PFSK-1 (cell line): Measurements from ENCODE around the gene CBR1.

Source experiments
- FOXP2 ChIP-seq: optimal IDR thresholded peaks from 2 replicates; pipeline ENCODE3; 2011; ENCODE audit warnings: borderline replicate concordance, control low read depth, inconsistent platforms; ENCODE audit not compliant: insufficient read depth; ENCODE audit errors: extremely low read length, extremely low read depth
- POLR2AphosphoS5 ChIP-seq: IDR thresholded peaks from 2 replicates; pipeline ENCODE4 v1.6.1; 2012; ENCODE audit warnings: low read depth, mild to moderate bottlenecking, control low read depth, low read length, moderate library complexity
- SIN3A ChIP-seq: IDR thresholded peaks from 2 replicates; pipeline ENCODE4 v1.6.1; 2012; ENCODE audit warnings: mild to moderate bottlenecking, low read length, moderate library complexity, borderline replicate concordance; ENCODE audit not compliant: insufficient read depth
- TAF1 ChIP-seq: IDR thresholded peaks from 2 replicates; pipeline ENCODE4 v1.6.1; 2012; ENCODE audit warnings: low read length, control low read depth, borderline replicate concordance; ENCODE audit not compliant: insufficient read depth
- TF ChIP-seq, protein P1 (sequence below), 2 experiments: IDR thresholded peaks; 2 replicates each; pipeline versions ENCODE4 v1.6.1 to v1.8.0; 2011 to 2012; ENCODE audit warnings: low read depth in 2 of 2, low read length in 2 of 2, control low read depth in 1 of 2, inconsistent platforms in 1 of 2, mild to moderate bottlenecking in 1 of 2, moderate library complexity in 1 of 2; ENCODE audit not compliant: insufficient read depth in 1 of 2

The CBR1 gene

DNA sequence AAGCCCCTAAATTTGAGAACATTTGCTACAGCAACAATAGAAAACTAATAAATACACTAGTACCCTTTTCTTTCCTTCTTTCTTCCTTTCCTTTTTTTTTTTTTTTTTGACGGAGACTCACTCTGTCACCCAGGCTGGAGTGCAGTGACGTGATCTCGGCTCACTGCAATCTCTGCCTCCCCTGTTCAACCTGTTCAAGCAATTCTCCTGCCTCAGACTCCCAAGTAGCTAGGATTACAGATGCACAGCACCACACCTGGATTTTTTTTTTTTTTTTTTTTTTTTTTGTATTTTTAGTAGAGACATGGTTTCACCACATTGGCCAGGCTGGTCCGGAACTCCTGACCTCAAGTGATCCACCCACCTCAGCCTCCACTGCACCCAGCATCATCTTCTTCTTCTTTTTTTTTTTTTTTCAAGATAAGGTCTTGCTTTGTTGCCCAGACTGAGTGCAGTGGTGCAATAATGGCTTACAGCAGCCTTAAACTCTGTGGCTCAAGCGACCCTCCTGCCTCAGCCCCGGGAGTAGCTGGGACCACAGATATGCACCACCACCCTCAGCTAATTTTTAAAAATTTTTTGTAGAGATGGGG lies 45.4 kb downstream of the CBR1 start:
- TF ChIP-seq SIN3A (no peak), TAF1 (no peak), FOXP2 (no peak)
- TF ChIP-seq, protein P1, sequence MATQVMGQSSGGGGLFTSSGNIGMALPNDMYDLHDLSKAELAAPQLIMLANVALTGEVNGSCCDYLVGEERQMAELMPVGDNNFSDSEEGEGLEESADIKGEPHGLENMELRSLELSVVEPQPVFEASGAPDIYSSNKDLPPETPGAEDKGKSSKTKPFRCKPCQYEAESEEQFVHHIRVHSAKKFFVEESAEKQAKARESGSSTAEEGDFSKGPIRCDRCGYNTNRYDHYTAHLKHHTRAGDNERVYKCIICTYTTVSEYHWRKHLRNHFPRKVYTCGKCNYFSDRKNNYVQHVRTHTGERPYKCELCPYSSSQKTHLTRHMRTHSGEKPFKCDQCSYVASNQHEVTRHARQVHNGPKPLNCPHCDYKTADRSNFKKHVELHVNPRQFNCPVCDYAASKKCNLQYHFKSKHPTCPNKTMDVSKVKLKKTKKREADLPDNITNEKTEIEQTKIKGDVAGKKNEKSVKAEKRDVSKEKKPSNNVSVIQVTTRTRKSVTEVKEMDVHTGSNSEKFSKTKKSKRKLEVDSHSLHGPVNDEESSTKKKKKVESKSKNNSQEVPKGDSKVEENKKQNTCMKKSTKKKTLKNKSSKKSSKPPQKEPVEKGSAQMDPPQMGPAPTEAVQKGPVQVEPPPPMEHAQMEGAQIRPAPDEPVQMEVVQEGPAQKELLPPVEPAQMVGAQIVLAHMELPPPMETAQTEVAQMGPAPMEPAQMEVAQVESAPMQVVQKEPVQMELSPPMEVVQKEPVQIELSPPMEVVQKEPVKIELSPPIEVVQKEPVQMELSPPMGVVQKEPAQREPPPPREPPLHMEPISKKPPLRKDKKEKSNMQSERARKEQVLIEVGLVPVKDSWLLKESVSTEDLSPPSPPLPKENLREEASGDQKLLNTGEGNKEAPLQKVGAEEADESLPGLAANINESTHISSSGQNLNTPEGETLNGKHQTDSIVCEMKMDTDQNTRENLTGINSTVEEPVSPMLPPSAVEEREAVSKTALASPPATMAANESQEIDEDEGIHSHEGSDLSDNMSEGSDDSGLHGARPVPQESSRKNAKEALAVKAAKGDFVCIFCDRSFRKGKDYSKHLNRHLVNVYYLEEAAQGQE (IDR thresholded peaks at IDR 0.05; ENCODE audit: insufficient read depth in 1 of 2, low read depth in 2 of 2, low read length in 2 of 2): no peak

- TF ChIP-seq FOXP2 (no peak), TAF1 (no peak), SIN3A (no peak), POLR2AphosphoS5 (no peak)
- TF ChIP-seq, protein P1 (IDR thresholded peaks at IDR 0.05; ENCODE audit: insufficient read depth in 1 of 2, low read depth in 2 of 2, low read length in 2 of 2): no peak
Measured at GRCh38 chr21:36117286-36117741, 47.5 kb downstream of the CBR1 start.

DNA sequence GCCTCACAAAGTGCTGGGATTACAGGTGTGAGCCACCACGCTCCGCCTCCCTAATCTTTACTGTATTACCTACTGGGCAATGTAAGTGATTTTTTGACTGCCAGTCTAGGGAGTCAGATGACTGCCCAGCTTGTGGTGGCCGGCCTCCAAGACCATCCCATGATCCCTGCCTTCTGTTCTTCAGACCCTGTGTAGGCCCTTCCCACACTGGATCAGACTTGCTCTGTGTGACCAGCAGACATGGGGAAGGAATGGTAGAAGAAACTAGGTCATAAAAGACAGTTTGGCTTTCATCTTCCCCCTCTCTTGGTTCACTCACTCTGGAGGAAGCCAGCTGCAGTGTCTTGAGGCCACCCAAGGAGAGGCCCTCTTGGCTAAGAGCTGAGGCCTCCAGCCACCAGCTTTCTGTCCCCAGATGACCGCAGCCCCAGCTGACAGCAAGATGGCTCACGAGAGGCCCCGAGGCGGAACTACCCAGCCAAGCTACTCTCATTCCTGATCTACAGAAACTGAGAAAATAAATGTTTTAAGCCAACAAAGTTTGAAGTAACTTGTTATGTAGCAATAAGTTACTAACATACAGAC lies 50.6 kb downstream of the CBR1 start:
- TF ChIP-seq TAF1 (no peak), SIN3A (no peak), POLR2AphosphoS5 (no peak)
- TF ChIP-seq, protein P1 (IDR thresholded peaks at IDR 0.05; ENCODE audit: insufficient read depth in 1 of 2, low read depth in 2 of 2, low read length in 2 of 2): no peak
